Measurements from ENCODE around the gene ASRGL1.
"Not testable (repeated sequence)": the region's sequence is repeated elsewhere in the genome, so short reads cannot be mapped to it uniquely, and the experiment has no call there.

ASRGL1 gene

DNA sequence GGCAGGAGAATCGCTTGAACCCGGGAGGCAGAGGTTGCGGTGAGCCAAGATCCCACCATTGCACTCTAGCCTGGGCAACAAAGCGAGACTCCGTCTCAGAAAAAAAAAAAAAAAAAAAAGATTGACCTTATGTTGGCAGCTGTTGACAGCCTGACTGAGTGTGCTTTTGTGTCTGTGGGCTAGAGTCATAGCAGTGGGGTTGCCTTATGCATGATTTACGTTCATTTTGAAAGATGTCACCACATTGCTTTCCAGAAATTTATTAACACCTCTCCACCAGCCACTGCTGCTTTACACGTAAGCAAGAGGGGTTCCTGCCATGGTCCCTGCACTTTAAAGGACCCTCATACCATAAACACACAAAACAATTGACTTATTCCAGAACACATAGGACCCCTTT lies 21.0 kb downstream of the ASRGL1 start (continued):
- TF ChIP-seq GLIS3 (CRISPR knock-in tag; IDR thresholded peaks at IDR 0.05) (no peak), ZNF565 (CRISPR knock-in tag; conservative IDR thresholded peaks at IDR 0.05; ENCODE audit: low read depth) (no peak), ISL1 (CRISPR knock-in tag; IDR thresholded peaks at IDR 0.05) (no peak), PPARA (CRISPR knock-in tag; IDR thresholded peaks at IDR 0.05; ENCODE audit: borderline replicate concordance) (no peak), ZC3H10 (CRISPR knock-in tag; IDR thresholded peaks at IDR 0.05) (no peak), TOX (CRISPR knock-in tag; IDR thresholded peaks at IDR 0.05; ENCODE audit: borderline replicate concordance) (no peak), ZFP30 (CRISPR knock-in tag; IDR thresholded peaks at IDR 0.05) (no peak)

DNA sequence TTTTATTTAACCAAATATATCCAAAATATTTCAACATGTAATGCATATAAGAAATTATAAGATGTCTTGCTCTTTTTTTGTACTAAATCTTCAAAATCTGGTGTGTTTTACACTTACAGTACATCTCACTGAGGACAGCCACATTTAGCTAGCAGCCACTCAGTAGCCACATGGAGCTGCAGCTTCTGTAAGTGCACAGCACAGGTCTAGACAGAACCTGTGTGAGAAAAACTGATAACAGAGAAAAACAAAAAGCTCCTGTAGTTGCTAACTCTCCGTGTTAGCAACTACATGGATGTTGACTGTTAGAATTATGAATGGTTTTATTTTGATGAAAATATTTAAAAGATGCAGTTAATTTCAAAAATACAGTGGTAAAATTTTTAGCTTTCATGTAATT lies 22.2 kb downstream of the ASRGL1 start:
- TF ChIP-seq ZNF70 (CRISPR knock-in tag; IDR thresholded peaks at IDR 0.05) = no peak
- no peak for TF ChIP-seq TCF4 (CRISPR knock-in tag; IDR thresholded peaks at IDR 0.05; ENCODE audit: borderline replicate concordance)
- TF ChIP-seq SNAI2 (CRISPR knock-in tag; IDR thresholded peaks at IDR 0.05) = no peak
- TF ChIP-seq, protein P1, sequence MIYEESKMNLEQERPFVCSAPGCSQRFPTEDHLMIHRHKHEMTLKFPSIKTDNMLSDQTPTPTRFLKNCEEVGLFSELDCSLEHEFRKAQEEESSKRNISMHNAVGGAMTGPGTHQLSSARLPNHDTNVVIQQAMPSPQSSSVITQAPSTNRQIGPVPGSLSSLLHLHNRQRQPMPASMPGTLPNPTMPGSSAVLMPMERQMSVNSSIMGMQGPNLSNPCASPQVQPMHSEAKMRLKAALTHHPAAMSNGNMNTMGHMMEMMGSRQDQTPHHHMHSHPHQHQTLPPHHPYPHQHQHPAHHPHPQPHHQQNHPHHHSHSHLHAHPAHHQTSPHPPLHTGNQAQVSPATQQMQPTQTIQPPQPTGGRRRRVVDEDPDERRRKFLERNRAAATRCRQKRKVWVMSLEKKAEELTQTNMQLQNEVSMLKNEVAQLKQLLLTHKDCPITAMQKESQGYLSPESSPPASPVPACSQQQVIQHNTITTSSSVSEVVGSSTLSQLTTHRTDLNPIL (CRISPR knock-in tag; IDR thresholded peaks at IDR 0.05; ENCODE audit: low read depth) = no peak
- no peak for TF ChIP-seq PPARA (CRISPR knock-in tag; IDR thresholded peaks at IDR 0.05; ENCODE audit: borderline replicate concordance)
- no peak for TF ChIP-seq ZNF8 (CRISPR knock-in tag; IDR thresholded peaks at IDR 0.05)
- ATAC-seq = no peak

DNA sequence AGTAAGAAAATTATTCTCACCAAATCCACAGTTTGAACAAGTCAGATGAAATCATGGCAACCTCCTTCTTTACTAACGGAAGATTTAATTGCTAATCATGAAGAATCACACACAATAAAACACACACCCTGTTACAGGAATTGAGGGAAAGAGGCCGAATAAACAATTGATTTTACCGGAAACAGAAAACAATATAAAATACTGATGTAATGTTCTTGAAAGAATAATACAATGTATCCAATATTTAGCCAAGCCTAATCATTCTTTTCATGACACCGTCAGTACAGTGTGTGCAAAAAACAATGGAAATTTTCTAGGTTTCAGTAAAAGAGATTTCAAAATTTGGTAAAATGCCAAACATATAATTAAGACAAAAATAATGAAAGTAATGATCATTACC lies 23.4 kb downstream of the ASRGL1 start:
- ATAC-seq = no peak
- TF ChIP-seq ZNF8 (CRISPR knock-in tag; IDR thresholded peaks at IDR 0.05) (no peak), ZNF70 (CRISPR knock-in tag; IDR thresholded peaks at IDR 0.05) (no peak), BACH2 (CRISPR knock-in tag; IDR thresholded peaks at IDR 0.05; ENCODE audit: borderline replicate concordance) (no peak), GLIS3 (CRISPR knock-in tag; IDR thresholded peaks at IDR 0.05) (no peak), RARB (CRISPR knock-in tag; IDR thresholded peaks at IDR 0.05) (no peak), CSDC2 (CRISPR knock-in tag; IDR thresholded peaks at IDR 0.05) (no peak), ARNTL (CRISPR knock-in tag; IDR thresholded peaks at IDR 0.05; ENCODE audit: borderline replicate concordance, low read depth) (no peak), ESRRG (CRISPR knock-in tag; IDR thresholded peaks at IDR 0.05) (no peak), ZNF565 (CRISPR knock-in tag; conservative IDR thresholded peaks at IDR 0.05; ENCODE audit: low read depth) (no peak), ISL1 (CRISPR knock-in tag; IDR thresholded peaks at IDR 0.05) (no peak), TOX (CRISPR knock-in tag; IDR thresholded peaks at IDR 0.05; ENCODE audit: borderline replicate concordance) (no peak)
- TF ChIP-seq, protein P2, sequence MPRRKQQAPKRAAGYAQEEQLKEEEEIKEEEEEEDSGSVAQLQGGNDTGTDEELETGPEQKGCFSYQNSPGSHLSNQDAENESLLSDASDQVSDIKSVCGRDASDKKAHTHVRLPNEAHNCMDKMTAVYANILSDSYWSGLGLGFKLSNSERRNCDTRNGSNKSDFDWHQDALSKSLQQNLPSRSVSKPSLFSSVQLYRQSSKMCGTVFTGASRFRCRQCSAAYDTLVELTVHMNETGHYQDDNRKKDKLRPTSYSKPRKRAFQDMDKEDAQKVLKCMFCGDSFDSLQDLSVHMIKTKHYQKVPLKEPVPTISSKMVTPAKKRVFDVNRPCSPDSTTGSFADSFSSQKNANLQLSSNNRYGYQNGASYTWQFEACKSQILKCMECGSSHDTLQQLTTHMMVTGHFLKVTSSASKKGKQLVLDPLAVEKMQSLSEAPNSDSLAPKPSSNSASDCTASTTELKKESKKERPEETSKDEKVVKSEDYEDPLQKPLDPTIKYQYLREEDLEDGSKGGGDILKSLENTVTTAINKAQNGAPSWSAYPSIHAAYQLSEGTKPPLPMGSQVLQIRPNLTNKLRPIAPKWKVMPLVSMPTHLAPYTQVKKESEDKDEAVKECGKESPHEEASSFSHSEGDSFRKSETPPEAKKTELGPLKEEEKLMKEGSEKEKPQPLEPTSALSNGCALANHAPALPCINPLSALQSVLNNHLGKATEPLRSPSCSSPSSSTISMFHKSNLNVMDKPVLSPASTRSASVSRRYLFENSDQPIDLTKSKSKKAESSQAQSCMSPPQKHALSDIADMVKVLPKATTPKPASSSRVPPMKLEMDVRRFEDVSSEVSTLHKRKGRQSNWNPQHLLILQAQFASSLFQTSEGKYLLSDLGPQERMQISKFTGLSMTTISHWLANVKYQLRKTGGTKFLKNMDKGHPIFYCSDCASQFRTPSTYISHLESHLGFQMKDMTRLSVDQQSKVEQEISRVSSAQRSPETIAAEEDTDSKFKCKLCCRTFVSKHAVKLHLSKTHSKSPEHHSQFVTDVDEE (CRISPR knock-in tag; IDR thresholded peaks at IDR 0.05) = no peak
- TF ChIP-seq, protein P3, sequence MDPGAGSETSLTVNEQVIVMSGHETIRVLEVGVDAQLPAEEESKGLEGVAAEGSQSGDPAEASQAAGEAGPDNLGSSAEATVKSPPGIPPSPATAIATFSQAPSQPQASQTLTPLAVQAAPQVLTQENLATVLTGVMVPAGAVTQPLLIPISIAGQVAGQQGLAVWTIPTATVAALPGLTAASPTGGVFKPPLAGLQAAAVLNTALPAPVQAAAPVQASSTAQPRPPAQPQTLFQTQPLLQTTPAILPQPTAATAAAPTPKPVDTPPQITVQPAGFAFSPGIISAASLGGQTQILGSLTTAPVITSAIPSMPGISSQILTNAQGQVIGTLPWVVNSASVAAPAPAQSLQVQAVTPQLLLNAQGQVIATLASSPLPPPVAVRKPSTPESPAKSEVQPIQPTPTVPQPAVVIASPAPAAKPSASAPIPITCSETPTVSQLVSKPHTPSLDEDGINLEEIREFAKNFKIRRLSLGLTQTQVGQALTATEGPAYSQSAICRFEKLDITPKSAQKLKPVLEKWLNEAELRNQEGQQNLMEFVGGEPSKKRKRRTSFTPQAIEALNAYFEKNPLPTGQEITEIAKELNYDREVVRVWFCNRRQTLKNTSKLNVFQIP (CRISPR knock-in tag; IDR thresholded peaks at IDR 0.05; ENCODE audit: borderline replicate concordance, low read depth) = no peak
- TF ChIP-seq, protein P4, sequence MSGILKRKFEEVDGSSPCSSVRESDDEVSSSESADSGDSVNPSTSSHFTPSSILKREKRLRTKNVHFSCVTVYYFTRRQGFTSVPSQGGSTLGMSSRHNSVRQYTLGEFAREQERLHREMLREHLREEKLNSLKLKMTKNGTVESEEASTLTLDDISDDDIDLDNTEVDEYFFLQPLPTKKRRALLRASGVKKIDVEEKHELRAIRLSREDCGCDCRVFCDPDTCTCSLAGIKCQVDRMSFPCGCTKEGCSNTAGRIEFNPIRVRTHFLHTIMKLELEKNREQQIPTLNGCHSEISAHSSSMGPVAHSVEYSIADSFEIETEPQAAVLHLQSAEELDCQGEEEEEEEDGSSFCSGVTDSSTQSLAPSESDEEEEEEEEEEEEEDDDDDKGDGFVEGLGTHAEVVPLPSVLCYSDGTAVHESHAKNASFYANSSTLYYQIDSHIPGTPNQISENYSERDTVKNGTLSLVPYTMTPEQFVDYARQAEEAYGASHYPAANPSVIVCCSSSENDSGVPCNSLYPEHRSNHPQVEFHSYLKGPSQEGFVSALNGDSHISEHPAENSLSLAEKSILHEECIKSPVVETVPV (CRISPR knock-in tag; IDR thresholded peaks at IDR 0.05) = no peak
- TF ChIP-seq, protein P5, sequence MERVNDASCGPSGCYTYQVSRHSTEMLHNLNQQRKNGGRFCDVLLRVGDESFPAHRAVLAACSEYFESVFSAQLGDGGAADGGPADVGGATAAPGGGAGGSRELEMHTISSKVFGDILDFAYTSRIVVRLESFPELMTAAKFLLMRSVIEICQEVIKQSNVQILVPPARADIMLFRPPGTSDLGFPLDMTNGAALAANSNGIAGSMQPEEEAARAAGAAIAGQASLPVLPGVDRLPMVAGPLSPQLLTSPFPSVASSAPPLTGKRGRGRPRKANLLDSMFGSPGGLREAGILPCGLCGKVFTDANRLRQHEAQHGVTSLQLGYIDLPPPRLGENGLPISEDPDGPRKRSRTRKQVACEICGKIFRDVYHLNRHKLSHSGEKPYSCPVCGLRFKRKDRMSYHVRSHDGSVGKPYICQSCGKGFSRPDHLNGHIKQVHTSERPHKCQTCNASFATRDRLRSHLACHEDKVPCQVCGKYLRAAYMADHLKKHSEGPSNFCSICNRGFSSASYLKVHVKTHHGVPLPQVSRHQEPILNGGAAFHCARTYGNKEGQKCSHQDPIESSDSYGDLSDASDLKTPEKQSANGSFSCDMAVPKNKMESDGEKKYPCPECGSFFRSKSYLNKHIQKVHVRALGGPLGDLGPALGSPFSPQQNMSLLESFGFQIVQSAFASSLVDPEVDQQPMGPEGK (CRISPR knock-in tag; IDR thresholded peaks at IDR 0.05; ENCODE audit: borderline replicate concordance) = no peak

DNA sequence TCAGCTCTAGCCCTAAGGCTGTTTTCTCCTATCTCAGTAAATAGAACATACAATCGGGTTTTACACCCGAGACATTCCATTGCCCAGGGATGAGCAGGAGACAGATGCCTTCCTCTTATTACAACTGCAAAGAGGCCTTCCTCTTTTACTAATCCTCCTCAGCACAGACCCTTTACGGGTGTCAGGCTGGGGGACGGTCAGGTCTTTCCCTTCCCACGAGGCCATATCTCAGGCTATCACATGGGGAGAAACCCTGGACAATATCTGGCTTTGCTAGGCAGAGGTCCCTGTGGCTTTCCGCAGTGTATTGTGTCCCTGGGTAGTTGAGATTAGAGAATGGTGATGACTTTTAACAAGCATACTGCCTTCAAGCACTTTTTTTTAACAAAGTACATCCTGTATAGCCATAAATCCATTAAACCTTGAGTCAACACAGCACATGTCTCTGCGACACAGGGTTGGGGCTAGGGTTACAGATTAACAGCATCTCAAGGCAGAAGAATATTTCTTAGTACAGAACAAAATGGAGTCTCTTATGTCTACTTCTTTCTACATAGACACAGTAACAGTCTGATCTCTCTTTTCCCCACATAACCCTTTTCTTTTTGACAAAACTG lies 31.7 kb downstream of the ASRGL1 start:
- ATAC-seq = not testable (repeated sequence)

Measured in SK-N-SH treated with all-trans-retinoic acid at 6 μM for 48 hours (cell line).